ENCODE data around the gene TTC13. TPM values are rescaled to one million over a fixed set of nuclear protein-coding genes. Genes with fewer than 3 reads are reported as not detected.

Gene TTC13
- total RNA-seq, 1 donor = 24.6 TPM

DNA sequence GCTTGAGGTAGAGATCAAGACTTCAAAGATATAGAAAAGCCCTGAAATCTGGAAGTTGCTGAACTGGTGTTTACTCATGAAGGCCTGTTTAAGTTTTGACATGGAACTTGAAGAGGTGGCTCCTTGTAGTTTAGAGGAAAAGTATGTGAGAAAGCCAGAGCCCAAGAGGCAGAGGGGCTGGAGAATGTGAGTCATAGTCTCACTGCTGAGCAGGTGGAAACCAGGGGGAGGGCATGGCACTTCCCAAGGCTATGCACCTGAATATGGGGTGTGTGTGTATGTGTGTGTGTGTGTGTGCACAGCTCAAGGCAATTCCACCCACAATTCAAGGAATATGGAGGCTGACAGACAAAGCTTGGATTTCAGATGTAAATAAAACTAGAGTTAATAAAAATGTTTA lies 63.6 kb downstream of the TTC13 start:
- Histone ChIP-seq H3K27me3 (ENCODE audit: insufficient read depth, low read length) (no peaks in the 10 kb centered on the region), H3K4me1 (ENCODE audit: insufficient read depth, low read length) (no peaks in the 10 kb centered on the region), H3K4me3 (ENCODE audit: low read length) (no peak overlapping the region), H3K9me3 (ENCODE audit: low read depth, low read length) (no peaks in the 10 kb centered on the region)

DNA sequence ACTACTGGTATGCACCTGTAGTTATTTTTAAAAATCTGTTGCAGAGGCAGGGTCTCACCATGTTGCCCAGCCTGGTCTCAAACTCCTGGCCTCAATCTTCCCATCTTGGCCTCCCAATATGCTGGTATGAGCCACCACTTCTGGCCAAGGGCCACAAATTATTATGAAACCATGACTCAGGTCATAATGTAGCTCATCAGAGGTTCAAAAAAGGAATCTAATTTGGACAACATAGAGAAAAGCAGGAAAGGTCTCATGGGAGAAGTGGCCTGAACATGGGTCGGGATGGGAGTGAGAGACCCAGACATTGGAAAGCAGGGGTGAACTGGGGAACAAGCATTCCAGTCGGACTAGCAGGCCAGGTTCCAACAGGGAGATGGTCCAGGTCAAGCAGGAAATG lies 65.2 kb downstream of the TTC13 start:
- Histone ChIP-seq H3K4me1 (ENCODE audit: insufficient read depth, low read length) (no peaks in the 10 kb centered on the region), H3K4me3 (ENCODE audit: low read length) (no peak overlapping the region), H3K27me3 (ENCODE audit: insufficient read depth, low read length) (no peaks in the 10 kb centered on the region), H3K9me3 (ENCODE audit: low read depth, low read length) (no peaks in the 10 kb centered on the region)

DNA sequence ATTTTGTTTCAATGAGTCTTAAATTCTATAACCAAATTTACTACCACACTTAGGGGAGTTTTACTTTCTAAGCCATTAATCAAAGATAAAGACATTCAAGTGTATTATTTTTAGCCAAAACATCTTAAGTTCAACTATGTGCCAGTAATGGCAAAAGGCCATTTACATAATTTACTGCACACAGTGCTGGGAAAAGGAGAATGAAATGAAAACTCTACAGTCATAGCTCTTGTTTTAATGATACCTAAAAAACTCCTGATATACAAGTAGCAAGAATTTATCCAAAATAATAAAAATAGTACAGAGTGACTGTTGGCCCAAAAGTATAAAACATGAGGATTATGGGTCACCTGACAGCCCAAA lies 67.9 kb downstream of the TTC13 start:
- no peaks in the 10 kb centered on the region for H3K4me1 ChIP-seq (ENCODE audit: insufficient read depth, low read length)
- H3K9me3 ChIP-seq (ENCODE audit: low read depth, low read length) = no peaks in the 10 kb centered on the region
- H3K27me3 ChIP-seq (ENCODE audit: insufficient read depth, low read length) = no peaks in the 10 kb centered on the region
- no peak overlapping the region for H3K4me3 ChIP-seq (ENCODE audit: low read length)

DNA sequence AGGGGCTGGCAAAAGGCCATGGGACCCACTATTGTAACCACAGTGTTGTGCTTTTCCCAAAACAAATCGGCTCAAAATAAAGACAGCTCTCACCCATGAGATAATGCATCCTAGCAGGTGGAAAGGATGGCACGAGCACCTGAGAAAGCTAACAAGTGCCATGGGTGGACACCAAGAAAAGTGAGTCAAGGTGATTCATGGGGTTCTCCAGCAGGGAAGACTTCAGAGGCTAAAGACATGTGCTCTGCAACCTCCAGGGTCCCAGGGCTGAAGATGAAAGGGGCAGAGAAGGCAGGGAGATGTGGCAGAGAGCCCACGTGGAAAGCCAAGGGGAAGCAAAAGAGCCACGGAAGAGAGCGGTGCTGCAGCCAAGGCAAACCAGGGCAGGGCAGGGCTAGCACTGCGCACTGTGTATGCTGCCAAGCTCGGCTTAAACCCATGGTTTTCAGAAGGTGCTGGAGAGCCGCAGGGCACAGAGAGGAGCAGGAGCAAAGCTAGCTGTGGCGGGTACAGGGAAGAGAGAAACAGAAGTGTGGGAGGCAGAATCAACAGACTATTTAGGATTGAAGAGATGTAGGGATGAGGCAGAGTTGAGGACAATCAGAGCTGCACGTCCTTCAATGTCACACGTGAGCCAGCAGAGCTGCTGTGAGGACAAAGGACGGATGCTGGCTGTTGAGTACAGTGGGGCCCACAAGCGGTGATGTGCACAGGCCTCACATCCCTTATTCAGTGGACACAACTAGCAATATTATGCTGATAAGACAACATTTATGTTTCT lies 68.5 kb downstream of the TTC13 start:
- Histone ChIP-seq H3K9me3 (ENCODE audit: low read depth, low read length) (no peaks in the 10 kb centered on the region), H3K4me3 (ENCODE audit: low read length) (no peak overlapping the region), H3K27me3 (ENCODE audit: insufficient read depth, low read length) (no peaks in the 10 kb centered on the region), H3K4me1 (ENCODE audit: insufficient read depth, low read length) (no peaks in the 10 kb centered on the region)

DNA sequence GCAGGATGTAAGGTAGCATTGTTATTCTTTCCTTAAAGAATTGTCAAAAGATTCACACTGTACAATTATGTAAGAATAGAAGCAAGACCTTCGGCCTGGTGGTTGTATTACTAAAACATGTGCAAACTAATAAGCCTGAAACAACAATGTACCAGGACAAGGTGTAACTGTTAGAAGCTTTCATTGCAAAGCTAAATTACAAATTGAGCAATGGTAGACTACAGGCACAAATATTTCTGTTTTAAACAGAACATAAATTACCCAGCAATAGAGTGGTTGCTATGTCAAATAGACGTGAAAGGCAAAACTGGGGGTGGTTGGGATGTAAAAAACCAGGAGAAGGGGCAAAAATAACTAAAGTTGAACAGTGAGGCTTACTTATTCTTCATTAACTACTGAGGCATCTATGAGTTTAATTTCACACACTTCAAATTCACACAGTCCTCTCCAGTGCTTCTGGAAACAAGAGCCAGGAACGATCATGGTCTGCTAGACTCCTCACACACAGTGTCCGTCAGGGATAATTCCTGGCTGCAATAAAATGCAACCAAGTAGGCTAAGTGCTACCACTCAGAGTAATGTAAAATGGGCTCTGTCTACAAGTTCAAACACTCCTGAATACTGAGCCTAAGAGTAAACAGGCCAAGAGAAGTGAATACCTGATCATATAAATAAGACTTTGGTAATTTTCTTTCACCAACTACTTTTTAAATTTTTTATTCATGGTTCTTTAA lies 71.0 kb downstream of the TTC13 start:
- Histone ChIP-seq H3K9me3 (ENCODE audit: low read depth, low read length) (no peaks in the 10 kb centered on the region), H3K27me3 (ENCODE audit: insufficient read depth, low read length) (no peaks in the 10 kb centered on the region), H3K4me3 (ENCODE audit: low read length) (no peak overlapping the region), H3K4me1 (ENCODE audit: insufficient read depth, low read length) (no peaks in the 10 kb centered on the region)

DNA sequence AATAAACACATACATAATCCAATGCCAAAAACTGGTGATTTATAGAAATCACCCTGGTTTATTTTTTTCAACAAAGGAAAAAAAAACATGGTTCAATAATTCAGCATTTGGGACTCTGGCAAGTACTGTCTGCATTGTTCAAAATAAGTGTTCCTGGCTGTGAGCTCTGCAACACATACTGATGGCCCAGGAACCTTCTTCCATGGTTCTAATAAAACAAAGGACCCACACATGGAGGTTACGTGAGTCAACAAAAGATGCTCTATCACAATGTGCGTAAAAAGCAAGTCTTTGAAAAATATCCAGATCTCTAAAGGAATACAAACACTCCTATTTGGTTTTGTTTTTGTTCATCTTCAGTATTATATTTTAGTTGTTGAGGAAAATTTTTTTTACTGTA lies 72.4 kb downstream of the TTC13 start:
- Histone ChIP-seq H3K4me3 (ENCODE audit: low read length) (no peak overlapping the region), H3K9me3 (ENCODE audit: low read depth, low read length) (no peaks in the 10 kb centered on the region), H3K4me1 (ENCODE audit: insufficient read depth, low read length) (no peaks in the 10 kb centered on the region), H3K27me3 (ENCODE audit: insufficient read depth, low read length) (no peaks in the 10 kb centered on the region)

GRCh38 chr1:230905733-230906132 lies 72.9 kb downstream of the TTC13 start:
- Histone ChIP-seq H3K9me3 (ENCODE audit: low read depth, low read length) (no peaks in the 10 kb centered on the region), H3K4me1 (ENCODE audit: insufficient read depth, low read length) (no peaks in the 10 kb centered on the region)

DNA sequence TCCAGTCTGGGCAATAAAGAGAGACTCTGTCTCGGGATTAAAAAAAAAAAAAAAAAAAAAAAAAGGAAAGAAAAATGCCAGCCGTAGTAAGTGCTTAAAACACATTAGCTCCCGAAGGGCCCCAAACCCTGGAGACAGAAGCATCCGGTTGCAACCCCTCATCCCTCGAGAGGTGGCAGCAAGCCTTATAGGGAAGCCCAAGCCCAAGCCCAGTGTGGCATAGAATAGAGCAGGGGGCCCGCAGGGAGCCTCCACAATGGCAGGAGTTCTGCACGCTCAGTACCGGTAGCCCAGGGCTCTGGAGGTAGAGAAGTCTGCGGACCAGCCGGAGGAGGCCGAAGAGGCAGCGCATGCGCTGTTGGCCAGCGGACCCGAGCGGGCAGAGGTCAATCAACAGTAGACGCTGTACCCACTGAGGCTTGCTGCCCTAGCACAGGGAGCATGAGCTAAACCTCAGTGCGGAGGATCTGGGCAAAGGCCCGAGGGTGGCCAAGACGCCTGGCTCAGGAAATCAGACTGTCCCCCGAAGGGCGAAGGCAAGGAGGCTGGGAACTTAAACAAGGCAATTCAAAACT lies 76.2 kb downstream of the TTC13 start:
- Histone ChIP-seq H3K4me1 (ENCODE audit: insufficient read depth, low read length) (no peaks in the 10 kb centered on the region), H3K4me3 (ENCODE audit: low read length) (no peak overlapping the region), H3K27me3 (ENCODE audit: insufficient read depth, low read length) (no peaks in the 10 kb centered on the region), H3K9me3 (ENCODE audit: low read depth, low read length) (no peaks in the 10 kb centered on the region)

More at GRCh38 chr1:230905733-230906132, 72.9 kb downstream of the TTC13 start:
- no peak overlapping the region for H3K4me3 ChIP-seq (ENCODE audit: low read length)
- H3K27me3 ChIP-seq (ENCODE audit: insufficient read depth, low read length) = no peaks in the 10 kb centered on the region

GRCh38 chr1:230901671-230902070 lies 77.0 kb downstream of the TTC13 start:
- Histone ChIP-seq H3K9me3 (ENCODE audit: low read depth, low read length) (no peaks in the 10 kb centered on the region), H3K4me3 (ENCODE audit: low read length) (no peak overlapping the region), H3K27me3 (ENCODE audit: insufficient read depth, low read length) (no peaks in the 10 kb centered on the region), H3K4me1 (ENCODE audit: insufficient read depth, low read length) (no peaks in the 10 kb centered on the region)

DNA sequence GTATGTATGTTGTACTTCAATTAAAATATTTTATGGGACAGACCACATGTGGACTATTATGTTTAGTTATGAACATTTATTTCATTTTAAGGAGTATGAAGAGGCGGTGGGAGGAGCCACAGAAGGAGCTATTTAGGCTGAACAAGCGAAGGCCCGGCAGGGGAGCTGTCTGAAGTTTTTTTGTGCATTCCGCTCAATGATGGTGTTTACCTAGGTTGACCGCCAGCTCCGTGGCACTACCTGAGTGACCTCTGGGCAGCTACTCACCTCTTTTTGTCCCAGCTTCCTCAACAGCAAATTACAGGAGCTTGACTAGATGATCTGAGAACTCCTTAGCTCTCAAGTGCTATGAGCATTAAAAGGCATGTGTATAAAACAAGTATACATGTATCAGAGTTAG lies 77.7 kb downstream of the TTC13 start:
- Histone ChIP-seq H3K9me3 (ENCODE audit: low read depth, low read length) (no peaks in the 10 kb centered on the region), H3K4me3 (ENCODE audit: low read length) (no peak overlapping the region), H3K27me3 (ENCODE audit: insufficient read depth, low read length) (no peaks in the 10 kb centered on the region), H3K4me1 (ENCODE audit: insufficient read depth, low read length) (no peaks in the 10 kb centered on the region)

GRCh38 chr1:230899841-230900251 lies 78.8 kb downstream of the TTC13 start:
- Histone ChIP-seq H3K27me3 (ENCODE audit: insufficient read depth, low read length) (no peaks in the 10 kb centered on the region), H3K4me3 (ENCODE audit: low read length) (no peak overlapping the region), H3K9me3 (ENCODE audit: low read depth, low read length) (no peaks in the 10 kb centered on the region), H3K4me1 (ENCODE audit: insufficient read depth, low read length) (no peaks in the 10 kb centered on the region)

DNA sequence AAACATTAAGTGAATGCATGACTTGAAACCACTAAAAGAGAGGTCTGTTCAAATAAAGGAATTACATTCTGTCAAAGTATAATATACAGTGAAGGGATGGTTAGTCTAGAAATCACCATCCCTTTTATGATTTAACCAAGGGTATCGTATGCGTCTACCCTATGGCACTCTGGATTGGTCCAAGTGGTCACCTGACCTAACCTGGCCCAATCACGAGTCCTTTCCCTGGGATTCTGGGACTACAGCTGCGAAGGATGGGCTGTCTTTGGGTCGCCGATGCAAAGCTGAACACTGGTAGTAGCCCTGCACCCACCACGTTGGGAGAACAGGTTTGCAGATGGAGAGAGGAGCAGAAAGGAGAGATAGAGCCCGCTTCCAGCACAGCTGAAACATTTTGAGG lies 79.9 kb downstream of the TTC13 start:
- Histone ChIP-seq H3K9me3 (ENCODE audit: low read depth, low read length) (no peaks in the 10 kb centered on the region), H3K4me3 (ENCODE audit: low read length) (no peak overlapping the region), H3K4me1 (ENCODE audit: insufficient read depth, low read length) (no peaks in the 10 kb centered on the region), H3K27me3 (ENCODE audit: insufficient read depth, low read length) (no peaks in the 10 kb centered on the region)

- Histone ChIP-seq H3K9me3 (ENCODE audit: low read depth, low read length) (no peaks in the 10 kb centered on the region), H3K4me1 (ENCODE audit: insufficient read depth, low read length) (no peaks in the 10 kb centered on the region), H3K4me3 (ENCODE audit: low read length) (no peak overlapping the region), H3K27me3 (ENCODE audit: insufficient read depth, low read length) (no peaks in the 10 kb centered on the region)
Measured at GRCh38 chr1:230898144-230898543, 80.5 kb downstream of the TTC13 start.

DNA sequence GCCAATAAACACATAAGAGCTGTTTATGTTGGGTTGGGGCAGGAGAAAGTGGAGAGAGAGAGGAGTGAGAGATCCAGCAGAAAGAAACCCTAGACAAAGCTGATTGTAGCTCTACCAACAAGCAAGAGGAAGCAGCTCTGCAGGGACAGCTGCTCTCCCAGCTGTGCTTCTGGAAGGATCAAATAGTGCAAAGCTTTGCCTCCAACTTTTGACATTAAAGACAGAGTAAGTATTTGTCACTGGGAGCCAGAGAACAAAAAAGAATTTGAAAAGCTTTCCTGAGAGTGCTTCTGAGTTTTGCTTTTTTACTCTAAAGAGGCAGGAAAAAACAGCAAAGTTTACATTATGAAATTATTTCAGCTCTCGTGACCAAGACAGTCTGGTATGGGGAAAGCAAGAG lies 81.9 kb downstream of the TTC13 start:
- Histone ChIP-seq H3K9me3 (ENCODE audit: low read depth, low read length) (no peaks in the 10 kb centered on the region), H3K27me3 (ENCODE audit: insufficient read depth, low read length) (no peaks in the 10 kb centered on the region), H3K4me3 (ENCODE audit: low read length) (no peak overlapping the region), H3K4me1 (ENCODE audit: insufficient read depth, low read length) (no peaks in the 10 kb centered on the region)

GRCh38 chr1:230895452-230895851 lies 83.2 kb downstream of the TTC13 start:
- H3K4me3 ChIP-seq (ENCODE audit: low read length) = no peak overlapping the region
- no peaks in the 10 kb centered on the region for H3K27me3 ChIP-seq (ENCODE audit: insufficient read depth, low read length)
- no peaks in the 10 kb centered on the region for H3K9me3 ChIP-seq (ENCODE audit: low read depth, low read length)

More at GRCh38 chr1:230895452-230895851, 83.2 kb downstream of the TTC13 start:
- H3K4me1 ChIP-seq (ENCODE audit: insufficient read depth, low read length) = no peaks in the 10 kb centered on the region
